Activated B cell treated with CpG ODN at 0.5 μM for 24 hours (primary cell): ENCODE results near the gene EPHA3. TPM values are rescaled to one million over a fixed set of nuclear protein-coding genes. Genes with fewer than 3 reads are reported as not detected.

Source experiments
- ATAC-seq: fragments of 200-7000 bp; cut with Tn5 transposase; one replicate; pipeline ENCODE4 v1.10.0; 2021; ENCODE audit warnings: low read depth, mild to moderate bottlenecking, moderate library complexity
- CTCF ChIA-PET: fragments of 350-600 bp; sonication (Branson Sonifier 250); formaldehyde crosslinking; loops from one replicate; lab custom pipeline; 2021; ENCODE audit warnings: antibody characterized with exemption; lab: Charles Lee
- POLR2A ChIA-PET: fragments of 350-600 bp; sonication (Branson Sonifier 250); formaldehyde crosslinking; loops from one replicate; lab custom pipeline; 2021; ENCODE audit warnings: antibody characterized with exemption; lab: Charles Lee
- DNase-seq: peaks from one replicate; pipeline ENCODE4 v3.0.0; 2022
- H3K27ac Mint-ChIP-seq: one replicate; pipeline ENCODE4 v1.8.0; 2020; ENCODE audit warnings: mixed read lengths
- H3K27me3 Mint-ChIP-seq: one replicate; pipeline ENCODE4 v1.8.0; 2021; ENCODE audit warnings: mixed read lengths
- H3K36me3 Mint-ChIP-seq: one replicate; pipeline ENCODE4 v1.8.0; 2021; ENCODE audit warnings: low read depth, mixed read lengths
- H3K4me1 Mint-ChIP-seq: one replicate; pipeline ENCODE4 v1.8.0; 2021; ENCODE audit warnings: mixed read lengths
- H3K4me3 Mint-ChIP-seq: one replicate; pipeline ENCODE4 v1.8.0; 2020; ENCODE audit warnings: mild to moderate bottlenecking, mixed read lengths
- H3K9me3 Mint-ChIP-seq: one replicate; pipeline ENCODE4 v1.8.0; 2020; ENCODE audit warnings: mixed read lengths
- intact Hi-C: fragments of 100-400 bp; cut with micrococcal nuclease; formaldehyde crosslinking; loops from one replicate; pipeline ENCODE4 v1.15.1; 2024
- total RNA-seq: library from RNA; stranded (reverse); gene quantifications from 2 replicates; pipeline ENCODE4 v1.2.3, GENCODE V29; 2022
- TF ChIP-seq, protein P1 (sequence below): fragments of 200-600 bp; IDR thresholded peaks from one replicate; pipeline ENCODE4 v1.8.0; 2022; ENCODE audit warnings: antibody characterized with exemption, mild to moderate bottlenecking

EPHA3 gene
- total RNA-seq, 1 donor from 2014 or later, result not detected

DNA sequence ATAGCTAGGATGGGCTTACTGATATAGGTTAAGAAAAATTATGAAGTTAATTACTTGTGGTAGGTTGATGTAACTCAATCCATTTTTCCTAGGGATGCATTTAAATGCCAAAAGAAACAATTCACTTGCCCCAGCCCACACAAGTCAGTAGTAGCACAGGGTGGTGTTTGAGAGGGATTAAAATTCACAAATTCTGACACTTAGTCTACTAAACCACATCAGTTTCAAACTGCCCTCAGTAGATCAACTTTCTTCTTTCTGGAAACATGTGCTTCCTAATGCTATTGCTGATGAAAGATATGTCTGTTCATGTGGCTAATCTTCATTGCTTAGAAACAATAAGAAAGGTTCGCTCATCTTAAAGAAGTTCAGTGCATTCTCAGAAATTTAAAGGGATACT is 160.6 kb downstream of the EPHA3 start:
- H3K9me3 Mint-ChIP-seq, result no peaks in the 10 kb centered on the region
- intact Hi-C loops, result no loop called here
- H3K4me1 Mint-ChIP-seq, result no peaks in the 10 kb centered on the region
- no peak overlapping the region for H3K27ac Mint-ChIP-seq
- POLR2A ChIA-PET, result no interaction called here
- CTCF ChIA-PET, result no interaction called here
- no peaks in the 10 kb centered on the region for H3K27me3 Mint-ChIP-seq
- no peak overlapping the region for H3K4me3 Mint-ChIP-seq
- TF ChIP-seq, protein P1, sequence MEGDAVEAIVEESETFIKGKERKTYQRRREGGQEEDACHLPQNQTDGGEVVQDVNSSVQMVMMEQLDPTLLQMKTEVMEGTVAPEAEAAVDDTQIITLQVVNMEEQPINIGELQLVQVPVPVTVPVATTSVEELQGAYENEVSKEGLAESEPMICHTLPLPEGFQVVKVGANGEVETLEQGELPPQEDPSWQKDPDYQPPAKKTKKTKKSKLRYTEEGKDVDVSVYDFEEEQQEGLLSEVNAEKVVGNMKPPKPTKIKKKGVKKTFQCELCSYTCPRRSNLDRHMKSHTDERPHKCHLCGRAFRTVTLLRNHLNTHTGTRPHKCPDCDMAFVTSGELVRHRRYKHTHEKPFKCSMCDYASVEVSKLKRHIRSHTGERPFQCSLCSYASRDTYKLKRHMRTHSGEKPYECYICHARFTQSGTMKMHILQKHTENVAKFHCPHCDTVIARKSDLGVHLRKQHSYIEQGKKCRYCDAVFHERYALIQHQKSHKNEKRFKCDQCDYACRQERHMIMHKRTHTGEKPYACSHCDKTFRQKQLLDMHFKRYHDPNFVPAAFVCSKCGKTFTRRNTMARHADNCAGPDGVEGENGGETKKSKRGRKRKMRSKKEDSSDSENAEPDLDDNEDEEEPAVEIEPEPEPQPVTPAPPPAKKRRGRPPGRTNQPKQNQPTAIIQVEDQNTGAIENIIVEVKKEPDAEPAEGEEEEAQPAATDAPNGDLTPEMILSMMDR, result no peak
- ATAC-seq (no peak), DNase-seq (no peak)
- H3K36me3 Mint-ChIP-seq, result no peaks in the 10 kb centered on the region

DNA sequence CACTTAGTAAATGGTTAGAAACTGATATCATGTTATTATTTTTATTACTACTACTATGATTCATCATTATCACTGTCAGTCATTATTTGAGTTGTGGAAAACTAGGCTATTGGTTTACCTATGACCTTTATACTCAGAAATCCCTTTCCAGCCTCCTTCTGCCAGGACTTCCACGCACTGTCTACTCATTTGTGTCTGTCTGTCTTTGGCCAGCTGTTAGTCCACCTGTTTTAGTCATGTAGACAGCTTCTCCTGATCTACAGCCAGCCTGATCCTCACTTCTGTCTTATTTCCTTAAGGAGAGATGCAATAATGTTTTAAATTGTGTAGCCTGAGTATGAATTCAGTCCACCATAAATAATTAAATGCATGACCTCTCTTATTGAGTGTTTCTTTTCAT is 162.8 kb downstream of the EPHA3 start:
- intact Hi-C loops, result no loop called here
- H3K27ac Mint-ChIP-seq, result no peak overlapping the region
- TF ChIP-seq, protein P1, result no peak
- DNase-seq (no peak), ATAC-seq (no peak)
- ChIA-PET POLR2A (no interaction called here), CTCF (no interaction called here)
- H3K9me3 Mint-ChIP-seq, result no peaks in the 10 kb centered on the region
- no peaks in the 10 kb centered on the region for H3K36me3 Mint-ChIP-seq
- no peaks in the 10 kb centered on the region for H3K27me3 Mint-ChIP-seq
- no peaks in the 10 kb centered on the region for H3K4me1 Mint-ChIP-seq
- H3K4me3 Mint-ChIP-seq, result no peak overlapping the region

DNA sequence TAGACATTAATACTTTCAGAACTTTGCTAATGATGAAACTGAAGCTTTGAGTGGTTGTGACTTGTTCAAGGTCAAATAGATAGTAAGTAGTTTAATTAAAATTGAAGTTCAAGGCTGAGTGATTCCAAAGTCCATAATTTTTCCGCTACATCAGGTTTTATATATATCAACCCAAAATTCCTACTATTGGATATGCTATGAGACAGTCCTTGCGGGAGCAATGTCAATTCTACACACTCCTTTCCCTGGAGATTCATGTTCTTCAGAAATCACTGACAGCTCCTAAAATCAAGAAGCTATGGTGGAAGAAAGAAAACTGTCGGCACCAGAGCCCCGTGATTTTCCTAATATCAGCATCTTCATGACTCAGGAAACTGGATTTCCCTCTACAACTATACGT is 167.6 kb downstream of the EPHA3 start:
- H3K27me3 Mint-ChIP-seq, result no peaks in the 10 kb centered on the region
- H3K36me3 Mint-ChIP-seq, result no peaks in the 10 kb centered on the region
- ChIA-PET POLR2A (no interaction called here), CTCF (no interaction called here)
- DNase-seq, result no peak
- intact Hi-C loops, result no loop called here
- no peak for ATAC-seq
- no peak overlapping the region for H3K4me3 Mint-ChIP-seq
- TF ChIP-seq, protein P1, result no peak
- no peak overlapping the region for H3K27ac Mint-ChIP-seq
- H3K9me3 Mint-ChIP-seq, result no peaks in the 10 kb centered on the region
- H3K4me1 Mint-ChIP-seq, result no peaks in the 10 kb centered on the region

DNA sequence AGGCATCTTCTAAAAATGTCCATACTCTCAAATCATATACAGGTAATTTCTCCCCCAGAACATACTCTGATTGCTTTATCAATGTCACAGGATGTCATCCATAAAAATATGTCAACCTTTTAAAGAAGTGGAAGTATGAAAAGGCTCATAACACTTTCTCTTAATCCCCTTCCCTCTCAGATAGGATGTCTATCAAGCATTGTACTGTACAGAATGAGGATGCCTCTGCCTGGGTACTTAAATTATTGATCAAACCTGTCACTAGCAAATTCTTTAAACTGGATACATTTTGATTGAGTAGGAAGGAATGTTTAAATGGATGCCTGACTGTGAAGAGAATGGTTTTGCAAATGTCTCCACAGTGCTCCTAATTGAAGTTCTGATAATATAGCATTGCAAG is 168.7 kb downstream of the EPHA3 start:
- POLR2A ChIA-PET, result no interaction called here
- ATAC-seq (no peak), DNase-seq (no peak)
- CTCF ChIA-PET, result no interaction called here
- TF ChIP-seq, protein P1, result no peak
- H3K4me1 Mint-ChIP-seq, result no peaks in the 10 kb centered on the region
- intact Hi-C loops, result no loop called here
- H3K27ac Mint-ChIP-seq, result no peak overlapping the region
- H3K9me3 Mint-ChIP-seq, result no peaks in the 10 kb centered on the region
- H3K27me3 Mint-ChIP-seq, result no peaks in the 10 kb centered on the region
- no peaks in the 10 kb centered on the region for H3K36me3 Mint-ChIP-seq
- H3K4me3 Mint-ChIP-seq, result no peak overlapping the region

DNA sequence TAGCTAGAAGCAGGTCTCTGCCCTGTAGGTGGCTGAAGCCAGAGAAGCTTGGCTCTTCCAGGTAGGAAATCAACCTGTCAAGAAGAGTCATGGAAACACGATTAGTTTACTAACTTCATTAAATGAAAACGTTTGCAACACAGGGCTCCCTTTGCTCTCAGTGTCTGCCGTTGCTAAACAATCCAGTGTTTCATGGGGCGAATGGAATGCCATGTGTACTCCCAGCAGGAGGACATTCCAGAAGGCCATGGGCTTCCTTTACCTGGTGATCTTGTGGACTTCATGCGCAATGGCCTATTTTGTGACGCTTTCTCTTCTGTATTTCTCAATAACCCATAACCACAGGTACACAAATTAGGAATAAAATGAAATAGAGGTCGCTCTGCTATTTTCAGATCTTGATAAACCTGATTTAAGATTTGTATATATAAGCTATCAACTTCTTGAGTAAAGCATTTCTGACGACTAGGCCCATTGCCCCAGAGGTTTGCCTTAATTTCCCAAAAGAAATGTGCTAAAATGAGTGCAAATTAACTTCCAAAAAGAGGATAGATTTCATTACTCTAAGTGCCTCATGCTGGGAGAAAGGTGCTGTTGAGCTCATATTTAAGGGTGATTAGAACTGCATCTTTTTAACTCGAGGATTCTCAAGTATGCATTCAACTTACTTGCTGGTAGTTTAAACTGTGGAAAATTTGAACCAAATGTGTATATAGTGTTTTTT is 171.0 kb downstream of the EPHA3 start:
- H3K9me3 Mint-ChIP-seq, result no peaks in the 10 kb centered on the region
- no peak for ATAC-seq
- no peaks in the 10 kb centered on the region for H3K4me1 Mint-ChIP-seq
- CTCF ChIA-PET, result no interaction called here
- no peak for DNase-seq
- POLR2A ChIA-PET, result no interaction called here
- intact Hi-C loops, result no loop called here
- H3K36me3 Mint-ChIP-seq, result no peaks in the 10 kb centered on the region
- no peak overlapping the region for H3K4me3 Mint-ChIP-seq
- no peaks in the 10 kb centered on the region for H3K27me3 Mint-ChIP-seq
- TF ChIP-seq, protein P1, result no peak
- no peak overlapping the region for H3K27ac Mint-ChIP-seq
